NOMO-1 treated with dmso at 0.1 percent for 144 hours (cell line): Measurements from ENCODE around the gene EXOC3L2.
"Not testable (repeated sequence)": the region's sequence is repeated elsewhere in the genome, so short reads cannot be mapped to it uniquely, and the experiment has no call there.

Experiments used
- DNase-seq: peaks from one replicate; lab custom pipeline; 2025; ENCODE audit not compliant: unreplicated experiment; lab: John Stamatoyannopoulos, UW

Gene EXOC3L2

GRCh38 chr19:45256836-45257235 lies 11.6 kb upstream of the EXOC3L2 start:
- DNase-seq: no peak

- no peak for DNase-seq
Measured at GRCh38 chr19:45255611-45256157, 10.5 kb upstream of the EXOC3L2 start.

- DNase-seq: no peak
Measured at GRCh38 chr19:45254044-45254531, 8.9 kb upstream of the EXOC3L2 start.

- DNase-seq: no peak
Measured at GRCh38 chr19:45253396-45254027, 8.3 kb upstream of the EXOC3L2 start.

GRCh38 chr19:45251452-45252354 lies 6.5 kb upstream of the EXOC3L2 start:
- no peak for DNase-seq

GRCh38 chr19:45250832-45251451 lies 5.7 kb upstream of the EXOC3L2 start, which contains the start of gene MARK4:
Gene MARK4, plus strand, starts transcription at chr19:45251271. Its CDS starts 318 bp downstream, at chr19:45251589.
- peak; percentile 52 for DNase-seq

- DNase-seq: no peak
Measured at GRCh38 chr19:45250216-45250831, 5.1 kb upstream of the EXOC3L2 start.

- no peak for DNase-seq
Measured at GRCh38 chr19:45249261-45250033, 4.2 kb upstream of the EXOC3L2 start.

GRCh38 chr19:45247136-45247535 lies 1.9 kb upstream of the EXOC3L2 start:
- DNase-seq: no peak

- DNase-seq: no peak
Measured at GRCh38 chr19:45245826-45246225, 619 bp upstream of the EXOC3L2 start.

- no peak for DNase-seq
Measured at GRCh38 chr19:45244133-45244794, 943 bp downstream of the EXOC3L2 start.

GRCh38 chr19:45243144-45243732 lies 2.0 kb downstream of the EXOC3L2 start:
- DNase-seq: no peak

- no peak for DNase-seq
Measured at GRCh38 chr19:45238556-45238955, 6.7 kb downstream of the EXOC3L2 start.

- no peak for DNase-seq
Measured at GRCh38 chr19:45235485-45235884, 9.7 kb downstream of the EXOC3L2 start.

GRCh38 chr19:45234089-45234869 lies 10.9 kb downstream of the EXOC3L2 start:
- DNase-seq: no peak

- no peak for DNase-seq
Measured at GRCh38 chr19:45231891-45232290, 13.3 kb downstream of the EXOC3L2 start.

- not testable (repeated sequence) for DNase-seq
Measured at GRCh38 chr19:45229056-45229455, 16.2 kb downstream of the EXOC3L2 start.

GRCh38 chr19:45224645-45225044 lies 20.6 kb downstream of the EXOC3L2 start:
- DNase-seq: no peak
